Right ventricle myocardium inferior (tissue), 1 donor: ENCODE measurements around the gene GPX1. TPM values are rescaled to one million over a fixed set of nuclear protein-coding genes. Genes with fewer than 3 reads are reported as not detected.
"Not testable (repeated sequence)": the region's sequence is repeated elsewhere in the genome, so short reads cannot be mapped to it uniquely, and the experiment has no call there.

ENCODE experiments used
- ATAC-seq: fragments of 200-7000 bp; cut with Tn5 transposase; one replicate; pipeline ENCODE4 v1.9.1; 2020; ENCODE audit warnings: mild to moderate bottlenecking, moderate library complexity
- DNase-seq: peaks from one replicate; pipeline ENCODE4 v3.0.0; 2021; ENCODE audit errors: missing footprints
- intact Hi-C: fragments of 100-400 bp; cut with DNase I; formaldehyde crosslinking; loops from one replicate; pipeline ENCODE4 v1.11.0; 2022
- total RNA-seq: library from RNA; stranded (reverse); fragmentation: NEBNext Ultra II Directional; extraction: Animal tissue kit (Norgen Biotek cat#: 25700); gene quantifications from one replicate; pipeline ENCODE4 v1.2.1, GENCODE V29; 2021
- donor health status: DM: no; HTN: yes; CAD: no; lungs with severe emphysema.

The GPX1 gene
- total RNA-seq, 1 donor from 2014 or later = 136 TPM

GRCh38 chr3:49328350-49328749 lies 29.8 kb downstream of the GPX1 start:
- ATAC-seq, DNase-seq: not testable (repeated sequence)

GRCh38 chr3:49327485-49327884 lies 30.7 kb downstream of the GPX1 start:
- ATAC-seq (no peak), DNase-seq (no peak)
- intact Hi-C loops = no loop called here

More at GRCh38 chr3:49328350-49328749, 29.8 kb downstream of the GPX1 start:
- intact Hi-C loops = not testable (repeated sequence)

GRCh38 chr3:49324768-49325167 lies 33.4 kb downstream of the GPX1 start:
- intact Hi-C loops = no loop called here
- DNase-seq = no peak
- ATAC-seq = no peak

- DNase-seq (no peak), ATAC-seq (no peak)
- intact Hi-C loops = no loop called here
These were observed 41.3 kb downstream of the GPX1 start for GRCh38 chr3:49316696-49317457.

GRCh38 chr3:49313896-49314688 lies 44.1 kb downstream of the GPX1 start:
- intact Hi-C loops = no loop called here
- no peak for ATAC-seq

GRCh38 chr3:49311283-49311682 lies 46.9 kb downstream of the GPX1 start:
- no peak for ATAC-seq
- intact Hi-C loops = no loop called here
- DNase-seq = no peak

More at GRCh38 chr3:49313896-49314688, 44.1 kb downstream of the GPX1 start:
- DNase-seq = no peak

- ATAC-seq (no peak), DNase-seq (no peak)
- intact Hi-C loops = no loop called here
These were observed 47.5 kb downstream of the GPX1 start for GRCh38 chr3:49310677-49311076.

Other genes with a start within 250 kb of the GPX1 start
- gene USP19, start 237.5 kb downstream of the GPX1 start, total RNA-seq = 54.0 TPM
- gene LAMB2, start 225.3 kb downstream of the GPX1 start, total RNA-seq = 543 TPM
- 9.4 TPM for gene CCDC71, start 192.0 kb downstream of the GPX1 start, total RNA-seq
- 128 TPM for gene KLHDC8B, start 186.8 kb downstream of the GPX1 start, total RNA-seq
- 2.1 TPM for gene C3orf62, start 81.1 kb downstream of the GPX1 start, total RNA-seq
- 39.4 TPM for gene USP4, start 18.3 kb downstream of the GPX1 start, total RNA-seq
- gene RHOA, start 53.6 kb upstream of the GPX1 start, total RNA-seq = 285 TPM
- 17.1 TPM for gene TCTA, start 54.1 kb upstream of the GPX1 start, total RNA-seq
- gene AMT, start 64.1 kb upstream of the GPX1 start, total RNA-seq = 20.5 TPM
- gene NICN1, start 71.0 kb upstream of the GPX1 start, total RNA-seq = 15.5 TPM
- 129 TPM for gene DAG1, start 111.9 kb upstream of the GPX1 start, total RNA-seq
- 0.27 TPM for gene BSN, start 196.1 kb upstream of the GPX1 start, total RNA-seq